ENCODE results near the gene CHST11.
"Not testable (repeated sequence)": the region's sequence is repeated elsewhere in the genome, so short reads cannot be mapped to it uniquely, and the experiment has no call there.

The CHST11 gene

GRCh38 chr12:104743202-104743580 lies 286.4 kb downstream of the CHST11 start:
- no peaks in the 10 kb centered on the region for H3K9me3 ChIP-seq (ENCODE audit: control extremely low read depth in 1 of 5, control insufficient read depth in 4 of 5, insufficient read depth in 2 of 5, low read depth in 1 of 5, low read length in 4 of 5)
- no peak for DNase-seq
- ChIA-PET POLR2A (interaction anchor here (0.6 kb wide), 1 partner anchor 210 kb away, joined by 3 read pairs; no protein-coding TSS in a partner anchor), CTCF (interaction anchor here (1.2 to 1.3 kb wide), 3 partner anchors 11 to 48 kb away, joined by 3 to 4 read pairs (median 4); no protein-coding TSS in a partner anchor)
- H3K27me3 ChIP-seq (replicated peaks in 2 of 5; ENCODE audit: control insufficient read depth in 4 of 5, insufficient read depth in 5 of 5, low read length in 4 of 5) = no peaks in the 10 kb centered on the region
- H3K4me3 ChIP-seq (ENCODE audit: control insufficient read depth in 1 of 7, extremely low read depth in 1 of 7, insufficient read depth in 4 of 7, low read depth in 2 of 7, low read length in 6 of 7) = no peak overlapping the region
- H3K36me3 ChIP-seq (ENCODE audit: control insufficient read depth in 4 of 4, insufficient read depth in 4 of 4, low read length in 3 of 4) = peaks cover 0 to 32% (median 3%) of the 10 kb centered on the region in 4 experiments
- no CpG with 5 or more reads among the region's 2 CpGs for WGBS (ENCODE audit: insufficient coverage)
- peaks cover 2 to 71% (median 64%) of the 10 kb centered on the region in 4 experiments for H3K4me1 ChIP-seq (ENCODE audit: control extremely low read depth in 1 of 4, control insufficient read depth in 4 of 4, insufficient read depth in 4 of 4, low read length in 3 of 4)
- no peak overlapping the region for H3K27ac ChIP-seq (ENCODE audit: insufficient read depth in 1 of 2, low read depth in 1 of 2, low read length in 2 of 2, poor library complexity in 1 of 2, severe bottlenecking in 2 of 2)

GRCh38 chr12:104743753-104744548 lies 287.2 kb downstream of the CHST11 start:
- ChIA-PET CTCF (interaction anchor here (1.3 kb wide), 2 partner anchors 12 to 49 kb away, joined by 3 to 4 read pairs; no protein-coding TSS in a partner anchor), POLR2A (interaction anchor here (0.6 kb wide), 1 partner anchor 210 kb away, joined by 3 read pairs; no protein-coding TSS in a partner anchor)
- 100% methylated on average over 4 of the region's 6 CpGs for WGBS (ENCODE audit: insufficient coverage)
- not testable (repeated sequence) for DNase-seq; H3K9me3 ChIP-seq (ENCODE audit: control extremely low read depth in 1 of 5, control insufficient read depth in 4 of 5, insufficient read depth in 2 of 5, low read depth in 1 of 5, low read length in 4 of 5); H3K27ac ChIP-seq (ENCODE audit: insufficient read depth in 1 of 2, low read depth in 1 of 2, low read length in 2 of 2, poor library complexity in 1 of 2, severe bottlenecking in 2 of 2); H3K4me3 ChIP-seq (ENCODE audit: control insufficient read depth in 1 of 7, extremely low read depth in 1 of 7, insufficient read depth in 4 of 7, low read depth in 2 of 7, low read length in 6 of 7); H3K27me3 ChIP-seq (replicated peaks in 2 of 5; ENCODE audit: control insufficient read depth in 4 of 5, insufficient read depth in 5 of 5, low read length in 4 of 5)
- Histone ChIP-seq H3K4me1 (ENCODE audit: control extremely low read depth in 1 of 4, control insufficient read depth in 4 of 4, insufficient read depth in 4 of 4, low read length in 3 of 4) (peaks cover 2 to 72% (median 64%) of the 10 kb centered on the region in 4 experiments), H3K36me3 (ENCODE audit: control insufficient read depth in 4 of 4, insufficient read depth in 4 of 4, low read length in 3 of 4) (peaks cover 0 to 24% (median 2%) of the 10 kb centered on the region in 4 experiments)

- Histone ChIP-seq H3K27me3 (replicated peaks in 2 of 5; ENCODE audit: control insufficient read depth in 4 of 5, insufficient read depth in 5 of 5, low read length in 4 of 5) (no peaks in the 10 kb centered on the region), H3K4me1 (ENCODE audit: control extremely low read depth in 1 of 4, control insufficient read depth in 4 of 4, insufficient read depth in 4 of 4, low read length in 3 of 4) (peaks cover 14 to 73% (median 68%) of the 10 kb centered on the region in 4 experiments), H3K4me3 (ENCODE audit: control insufficient read depth in 1 of 7, extremely low read depth in 1 of 7, insufficient read depth in 4 of 7, low read depth in 2 of 7, low read length in 6 of 7) (no peak overlapping the region), H3K9me3 (ENCODE audit: control extremely low read depth in 1 of 5, control insufficient read depth in 4 of 5, insufficient read depth in 2 of 5, low read depth in 1 of 5, low read length in 4 of 5) (no peaks in the 10 kb centered on the region), H3K36me3 (ENCODE audit: control insufficient read depth in 4 of 4, insufficient read depth in 4 of 4, low read length in 3 of 4) (peaks cover 0 to 17% (median 2%) of the 10 kb centered on the region in 4 experiments), H3K27ac (ENCODE audit: insufficient read depth in 1 of 2, low read depth in 1 of 2, low read length in 2 of 2, poor library complexity in 1 of 2, severe bottlenecking in 2 of 2) (peak overlapping the region in 1 of 2 experiments; percentile 45)
- WGBS (ENCODE audit: insufficient coverage) = 50% methylated on average over 4 of the region's 6 CpGs
- peak in 1 of 3 donors; percentile 50 for DNase-seq
- ChIA-PET POLR2A (no interaction called here), CTCF (interaction anchor here (1.4 to 1.5 kb wide), 2 partner anchors 10 to 28 kb away, joined by 3 to 6 read pairs; no protein-coding TSS in a partner anchor)
These were observed 289.8 kb downstream of the CHST11 start for GRCh38 chr12:104746467-104747088.

- H3K9me3 ChIP-seq (ENCODE audit: control extremely low read depth in 1 of 5, control insufficient read depth in 4 of 5, insufficient read depth in 2 of 5, low read depth in 1 of 5, low read length in 4 of 5) = no peaks in the 10 kb centered on the region
- peaks cover 14 to 74% (median 68%) of the 10 kb centered on the region in 4 experiments for H3K4me1 ChIP-seq (ENCODE audit: control extremely low read depth in 1 of 4, control insufficient read depth in 4 of 4, insufficient read depth in 4 of 4, low read length in 3 of 4)
- H3K27ac ChIP-seq (ENCODE audit: insufficient read depth in 1 of 2, low read depth in 1 of 2, low read length in 2 of 2, poor library complexity in 1 of 2, severe bottlenecking in 2 of 2) = peak overlapping the region in 1 of 2 experiments; percentile 45
- no peaks in the 10 kb centered on the region for H3K27me3 ChIP-seq (replicated peaks in 2 of 5; ENCODE audit: control insufficient read depth in 4 of 5, insufficient read depth in 5 of 5, low read length in 4 of 5)
- ChIA-PET CTCF (interaction anchor here (1.0 to 1.5 kb wide), 2 partner anchors 9 to 22 kb away, joined by 3 to 6 read pairs; no protein-coding TSS in a partner anchor), POLR2A (no interaction called here)
- WGBS (ENCODE audit: insufficient coverage) = 92% methylated on average over 2 of the region's 2 CpGs
- no peak overlapping the region for H3K4me3 ChIP-seq (ENCODE audit: control insufficient read depth in 1 of 7, extremely low read depth in 1 of 7, insufficient read depth in 4 of 7, low read depth in 2 of 7, low read length in 6 of 7)
- no peak for DNase-seq
- peaks cover 0 to 13% (median 2%) of the 10 kb centered on the region in 4 experiments for H3K36me3 ChIP-seq (ENCODE audit: control insufficient read depth in 4 of 4, insufficient read depth in 4 of 4, low read length in 3 of 4)
These were observed 290.6 kb downstream of the CHST11 start for GRCh38 chr12:104747330-104747729.

GRCh38 chr12:104747955-104748354 lies 291.2 kb downstream of the CHST11 start:
- Histone ChIP-seq H3K36me3 (ENCODE audit: control insufficient read depth in 4 of 4, insufficient read depth in 4 of 4, low read length in 3 of 4) (peaks cover 0 to 11% (median 2%) of the 10 kb centered on the region in 4 experiments), H3K4me3 (ENCODE audit: control insufficient read depth in 1 of 7, extremely low read depth in 1 of 7, insufficient read depth in 4 of 7, low read depth in 2 of 7, low read length in 6 of 7) (no peak overlapping the region), H3K9me3 (ENCODE audit: control extremely low read depth in 1 of 5, control insufficient read depth in 4 of 5, insufficient read depth in 2 of 5, low read depth in 1 of 5, low read length in 4 of 5) (no peaks in the 10 kb centered on the region), H3K27ac (ENCODE audit: insufficient read depth in 1 of 2, low read depth in 1 of 2, low read length in 2 of 2, poor library complexity in 1 of 2, severe bottlenecking in 2 of 2) (no peak overlapping the region), H3K4me1 (ENCODE audit: control extremely low read depth in 1 of 4, control insufficient read depth in 4 of 4, insufficient read depth in 4 of 4, low read length in 3 of 4) (peaks cover 14 to 70% (median 64%) of the 10 kb centered on the region in 4 experiments), H3K27me3 (replicated peaks in 2 of 5; ENCODE audit: control insufficient read depth in 4 of 5, insufficient read depth in 5 of 5, low read length in 4 of 5) (no peaks in the 10 kb centered on the region)
- CTCF ChIA-PET = interaction anchor here (1.0 to 1.5 kb wide), 2 partner anchors 8 to 22 kb away, joined by 3 to 6 read pairs; no protein-coding TSS in a partner anchor
- DNase-seq = no peak
- 100% methylated on average over 3 of the region's 8 CpGs for WGBS (ENCODE audit: insufficient coverage)
- POLR2A ChIA-PET = interaction anchor here (0.6 to 0.7 kb wide), 2 partner anchors 21 to 79 kb away, joined by 3 read pairs; no protein-coding TSS in a partner anchor

GRCh38 chr12:104748356-104748755 lies 291.6 kb downstream of the CHST11 start:
- POLR2A ChIA-PET = interaction anchor here (0.6 to 0.7 kb wide), 2 partner anchors 21 to 79 kb away, joined by 3 read pairs; no protein-coding TSS in a partner anchor
- H3K4me3 ChIP-seq (ENCODE audit: control insufficient read depth in 1 of 7, extremely low read depth in 1 of 7, insufficient read depth in 4 of 7, low read depth in 2 of 7, low read length in 6 of 7) = no peak overlapping the region
- peaks cover 14 to 66% (median 61%) of the 10 kb centered on the region in 4 experiments for H3K4me1 ChIP-seq (ENCODE audit: control extremely low read depth in 1 of 4, control insufficient read depth in 4 of 4, insufficient read depth in 4 of 4, low read length in 3 of 4)
- peaks cover 0 to 12% (median 2%) of the 10 kb centered on the region in 4 experiments for H3K36me3 ChIP-seq (ENCODE audit: control insufficient read depth in 4 of 4, insufficient read depth in 4 of 4, low read length in 3 of 4)
- H3K27me3 ChIP-seq (replicated peaks in 2 of 5; ENCODE audit: control insufficient read depth in 4 of 5, insufficient read depth in 5 of 5, low read length in 4 of 5) = no peaks in the 10 kb centered on the region
- 95% methylated on average over 7 of the region's 7 CpGs for WGBS (ENCODE audit: insufficient coverage)
- no peak overlapping the region for H3K27ac ChIP-seq (ENCODE audit: insufficient read depth in 1 of 2, low read depth in 1 of 2, low read length in 2 of 2, poor library complexity in 1 of 2, severe bottlenecking in 2 of 2)
- no peaks in the 10 kb centered on the region for H3K9me3 ChIP-seq (ENCODE audit: control extremely low read depth in 1 of 5, control insufficient read depth in 4 of 5, insufficient read depth in 2 of 5, low read depth in 1 of 5, low read length in 4 of 5)
- CTCF ChIA-PET = interaction anchor here (1.5 to 1.7 kb wide), 2 partner anchors 8 to 20 kb away, joined by 4 to 6 read pairs; no protein-coding TSS in a partner anchor
- no peak for DNase-seq

Measured in common myeloid progenitor, CD34-positive (primary cell).